H9 (cell line): ENCODE measurements around the gene PLEKHO2. TPM values are rescaled to one million over a fixed set of nuclear protein-coding genes. Genes with fewer than 3 reads are reported as not detected.

ENCODE experiments used
- DNase-seq: peaks from one replicate; pipeline ENCODE4 v3.0.0-alpha.2; 2017
- H2AFZ ChIP-seq: one replicate; pipeline ENCODE4 v1.6.1; 2013; ENCODE audit warnings: mild to moderate bottlenecking, low read length, control low read depth, moderate library complexity
- H2AK5ac ChIP-seq: 2 replicates; pipeline ENCODE4 v1.6.1; 2013; ENCODE audit warnings: low read length, control low read depth, mixed read lengths; ENCODE audit not compliant: insufficient read length
- H2BK120ac ChIP-seq: one replicate; pipeline ENCODE4 v1.6.1; 2013; ENCODE audit warnings: low read depth, mild to moderate bottlenecking, low read length, control low read depth, inconsistent platforms; ENCODE audit not compliant: poor library complexity, severe bottlenecking
- H2BK12ac ChIP-seq: 2 replicates; pipeline ENCODE4 v1.6.1; 2013; ENCODE audit warnings: low read length, control low read depth, mixed read lengths, low read depth; ENCODE audit not compliant: insufficient read length
- H2BK15ac ChIP-seq: 2 replicates; pipeline ENCODE4 v1.6.1; 2013; ENCODE audit warnings: low read depth, low read length, control low read depth
- H2BK20ac ChIP-seq: one replicate; pipeline ENCODE4 v1.6.1; 2013; ENCODE audit warnings: low read depth, mild to moderate bottlenecking, low read length, control low read depth, inconsistent platforms; ENCODE audit not compliant: poor library complexity, severe bottlenecking
- H2BK5ac ChIP-seq: 2 replicates; pipeline ENCODE4 v1.6.1; 2013; ENCODE audit warnings: low read length, control low read depth, mixed read lengths; ENCODE audit not compliant: insufficient read length
- H3K14ac ChIP-seq: 2 replicates; pipeline ENCODE4 v1.6.1; 2013; ENCODE audit warnings: low read length, control low read depth; ENCODE audit not compliant: insufficient read depth
- H3K18ac ChIP-seq: 2 replicates; pipeline ENCODE4 v1.6.1; 2013; ENCODE audit warnings: low read depth, mild to moderate bottlenecking, mixed read lengths, low read length, control low read depth; ENCODE audit not compliant: insufficient read length
- H3K23ac ChIP-seq: 2 replicates; pipeline ENCODE4 v1.6.1; 2013; ENCODE audit warnings: low read length, control low read depth, mixed read lengths, low read depth; ENCODE audit not compliant: insufficient read length
- H3K23me2 ChIP-seq: 2 replicates; pipeline ENCODE4 v1.6.1; 2013; ENCODE audit warnings: low read depth, mild to moderate bottlenecking, mixed read lengths, low read length, control low read depth; ENCODE audit not compliant: insufficient read length, poor library complexity, severe bottlenecking
- H3K27ac ChIP-seq: 2 replicates; pipeline ENCODE4 v1.5.1; 2013; ENCODE audit warnings: low read length, control low read depth, mixed read lengths, low read depth; ENCODE audit not compliant: insufficient read length
- H3K27me3 ChIP-seq: 2 replicates; pipeline ENCODE4 v1.6.1; 2013; ENCODE audit warnings: low read length, control low read depth, inconsistent platforms; ENCODE audit not compliant: insufficient read depth
- H3K4ac ChIP-seq: 2 replicates; pipeline ENCODE4 v1.6.1; 2013; ENCODE audit warnings: low read depth, mild to moderate bottlenecking, control low read depth, inconsistent platforms, low read length, moderate library complexity
- H3K4me1 ChIP-seq: 2 replicates; pipeline ENCODE4 v1.6.1; 2013; ENCODE audit warnings: low read length, control low read depth, inconsistent platforms; ENCODE audit not compliant: insufficient read depth
- H3K4me2 ChIP-seq: 2 replicates; pipeline ENCODE4 v1.6.1; 2013; ENCODE audit warnings: low read length, control low read depth, mixed read lengths; ENCODE audit not compliant: insufficient read length, insufficient read depth
- H3K56ac ChIP-seq: 2 replicates; pipeline ENCODE4 v1.6.1; 2013; ENCODE audit warnings: low read depth, mild to moderate bottlenecking, mixed read lengths, low read length, control low read depth; ENCODE audit not compliant: insufficient read length
- H3K79me1 ChIP-seq: 2 replicates; pipeline ENCODE4 v1.6.1; 2013; ENCODE audit warnings: low read depth, mild to moderate bottlenecking, moderate library complexity, low read length, control low read depth, inconsistent platforms; ENCODE audit not compliant: insufficient read depth, poor library complexity, severe bottlenecking
- H3K79me2 ChIP-seq: 2 replicates; pipeline ENCODE4 v1.6.1; 2013; ENCODE audit warnings: low read length, control low read depth, inconsistent platforms; ENCODE audit not compliant: insufficient read depth
- H3K9ac ChIP-seq: 2 replicates; pipeline ENCODE4 v1.6.1; 2013; ENCODE audit warnings: low read length, control low read depth, mixed read lengths; ENCODE audit not compliant: insufficient read length; ENCODE audit errors: extremely low read depth
- H3K9me3 ChIP-seq: one replicate; pipeline ENCODE4 v1.6.1; 2013; ENCODE audit warnings: low read depth, low read length, inconsistent platforms; ENCODE audit not compliant: control insufficient read depth
- H3T11ph ChIP-seq: one replicate; pipeline ENCODE4 v1.6.1; 2013; ENCODE audit warnings: mild to moderate bottlenecking, low read length, control low read depth, inconsistent platforms
- H4K20me1 ChIP-seq: one replicate; pipeline ENCODE4 v1.6.1; 2013; ENCODE audit not compliant: control insufficient read depth, insufficient read length, insufficient read depth
- H4K5ac ChIP-seq: 2 replicates; pipeline ENCODE4 v1.6.1; 2013; ENCODE audit warnings: low read depth, mild to moderate bottlenecking, mixed read lengths, low read length, control low read depth; ENCODE audit not compliant: insufficient read length
- H4K8ac ChIP-seq: replicated peaks from 2 replicates; pipeline ENCODE4 v1.6.1; 2013; ENCODE audit warnings: low read length, control low read depth, mixed read lengths, low read depth; ENCODE audit not compliant: insufficient read length
- H4K91ac ChIP-seq: 2 replicates; pipeline ENCODE4 v1.6.1; 2013; ENCODE audit warnings: low read depth, mild to moderate bottlenecking, moderate library complexity, mixed read lengths, low read length, control low read depth; ENCODE audit not compliant: insufficient read length
- H3K27ac Mint-ChIP-seq, 3 experiments: 2 replicates in 2 of 3; 3 replicates in 1 of 3; pipeline ENCODE4 v1.8.0; 2020 to 2021; ENCODE audit warnings: mixed read lengths in 3 of 3, mild to moderate bottlenecking in 1 of 3, moderate library complexity in 1 of 3
- H3K27me3 Mint-ChIP-seq: 2 replicates; pipeline ENCODE4 v1.8.0; 2021; ENCODE audit warnings: low read depth, mild to moderate bottlenecking, moderate library complexity, mixed read lengths
- H3K36me3 Mint-ChIP-seq, 3 experiments: 2 replicates in 2 of 3; 3 replicates in 1 of 3; pipeline ENCODE4 v1.8.0; 2020 to 2021; ENCODE audit warnings: low read depth in 3 of 3, mixed read lengths in 3 of 3; ENCODE audit not compliant: insufficient read depth in 1 of 3
- H3K4me1 Mint-ChIP-seq, 2 experiments: 2 replicates each; pipeline ENCODE4 v1.8.0; 2020; ENCODE audit warnings: mixed read lengths in 2 of 2
- H3K4me3 Mint-ChIP-seq, 2 experiments: 2 replicates in 1 of 2; 3 replicates in 1 of 2; pipeline ENCODE4 v1.8.0; 2020 to 2021; ENCODE audit warnings: mild to moderate bottlenecking in 2 of 2, mixed read lengths in 2 of 2, moderate library complexity in 1 of 2
- H3K9me3 Mint-ChIP-seq, 2 experiments: 2 replicates in 1 of 2; 3 replicates in 1 of 2; pipeline ENCODE4 v1.8.0; 2020; ENCODE audit warnings: mild to moderate bottlenecking in 2 of 2, mixed read lengths in 2 of 2, moderate library complexity in 1 of 2
- CTCF ChIP-seq: fragments of 200-600 bp; sonication (generic); conservative IDR thresholded peaks from 3 replicates; pipeline ENCODE4 v1.8.0; 2021; ENCODE audit warnings: antibody characterized with exemption, mild to moderate bottlenecking
- total RNA-seq: library from RNA; stranded (reverse); gene quantifications from 2 replicates; pipeline ENCODE4 v1.2.1, GENCODE V29; 2021

The PLEKHO2 gene
- total RNA-seq, 1 experiment from 2014 or later: 18.1 TPM

- Histone ChIP-seq H3K9ac (no peak overlapping the region), H3K56ac (no peak overlapping the region), H3K23ac (no peak overlapping the region), H3T11ph (no peak overlapping the region), H3K79me1 (no peaks in the 10 kb centered on the region), H3K23me2 (peaks cover 8% of the 10 kb centered on the region), H4K5ac (no peak overlapping the region), H4K20me1 (no peaks in the 10 kb centered on the region), H2BK5ac (no peak overlapping the region), H4K8ac (no peak overlapping the region), H3K18ac (no peak overlapping the region), H3K4ac (no peak overlapping the region), H3K79me2 (no peaks in the 10 kb centered on the region), H2BK15ac (no peak overlapping the region), H3K14ac (no peak overlapping the region), H3K9me3 (no peaks in the 10 kb centered on the region), H3K27ac (no peak overlapping the region), H2AK5ac (no peak overlapping the region), H2BK120ac (no peak overlapping the region), H2BK12ac (no peak overlapping the region), H2BK20ac (no peak overlapping the region), H2AFZ (no peak overlapping the region), H3K4me2 (no peak overlapping the region), H3K27me3 (no peaks in the 10 kb centered on the region), H3K4me1 (peaks cover 6% of the 10 kb centered on the region; the same call in 1 of the 2 replicates), H4K91ac (no peak overlapping the region)
- Mint-ChIP-seq H3K9me3 (no peaks in the 10 kb centered on the region), H3K27me3 (peaks cover 5% of the 10 kb centered on the region; the same call in 1 of the 2 replicates), H3K27ac (no peak overlapping the region; a peak in 1 of 7 replicates), H3K36me3 (no peaks in the 10 kb centered on the region), H3K4me1 (peaks cover 30 to 54% of the 10 kb centered on the region in 2 experiments), H3K4me3 (no peak overlapping the region)
- TF ChIP-seq CTCF: no peak
- DNase-seq: no peak
Measured at GRCh38 chr15:64891561-64891960, 49.8 kb downstream of the PLEKHO2 start.
